ENCODE data around the gene HCN2.

Gene HCN2

GRCh38 chr19:662962-663681 lies 73.4 kb downstream of the HCN2 start, which contains the start of gene RNF126:
TSS of gene RNF126 (minus strand) at chr19:663214. CDS start at chr19:663121, 93 bp downstream.
- no peak for TF ChIP-seq CTCF (IDR thresholded peaks at IDR 0.05)

- no peak for TF ChIP-seq CTCF (IDR thresholded peaks at IDR 0.05)
Measured at GRCh38 chr19:663682-664117, 74.0 kb downstream of the HCN2 start.

GRCh38 chr19:664913-665443 lies 75.3 kb downstream of the HCN2 start:
- peak; percentile 93 for TF ChIP-seq CTCF (IDR thresholded peaks at IDR 0.05)

All from LNCAP (cell line).